T1000 (cell line): ENCODE measurements around the gene NLRC5.
"Not testable (repeated sequence)": the region's sequence is repeated elsewhere in the genome, so short reads cannot be mapped to it uniquely, and the experiment has no call there.

Source experiments
- DNase-seq: peaks from one replicate; lab custom pipeline; 2025; ENCODE audit warnings: mixed read lengths; lab: John Stamatoyannopoulos, UW

NLRC5 gene

DNA sequence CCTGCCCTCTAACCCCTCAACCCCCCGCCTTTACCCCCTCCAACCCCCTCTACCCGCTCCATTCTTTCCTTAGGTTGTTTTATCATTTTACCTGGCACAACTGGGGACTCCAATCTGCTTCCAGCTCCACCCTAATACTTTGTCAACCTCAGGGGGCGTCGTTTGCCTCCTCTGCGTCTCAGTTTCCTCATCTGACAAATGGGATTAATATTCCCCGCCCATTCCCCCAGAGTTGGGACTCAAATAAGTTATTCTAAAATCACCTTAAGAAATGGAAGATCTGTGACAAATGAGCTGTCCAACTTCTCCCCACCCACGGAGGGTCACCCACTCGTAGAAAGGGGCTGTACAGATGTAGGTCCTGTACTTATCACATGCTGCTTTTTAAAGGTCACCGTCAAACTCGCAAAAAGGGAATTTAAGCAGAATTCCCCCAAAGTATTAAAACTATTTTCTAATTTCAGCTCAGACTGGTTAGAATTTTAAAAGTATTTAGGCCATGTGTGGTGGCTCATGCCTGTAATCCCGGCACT, 62.4 kb downstream of the NLRC5 start:
- no peak for DNase-seq

DNA sequence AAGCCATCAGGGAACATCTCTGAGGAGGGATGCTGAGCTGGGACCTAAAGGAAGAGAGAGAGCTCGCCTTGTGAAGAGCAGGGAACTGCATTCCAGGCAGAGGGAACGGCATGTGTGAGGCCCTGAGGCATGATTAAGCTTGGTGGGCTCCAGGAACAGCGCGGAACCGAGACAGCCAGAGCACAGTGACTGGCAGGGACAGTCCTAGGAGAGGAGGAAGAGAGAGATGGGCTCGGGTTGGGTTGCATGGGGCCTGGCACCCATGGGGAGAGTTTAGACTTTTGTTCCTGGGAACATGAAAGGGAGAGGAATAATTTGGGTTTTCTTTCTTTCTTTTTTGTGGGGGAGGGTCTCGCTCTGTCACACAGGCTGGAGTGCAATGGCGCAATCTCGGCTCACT, 63.8 kb downstream of the NLRC5 start:
- no peak for DNase-seq

DNA sequence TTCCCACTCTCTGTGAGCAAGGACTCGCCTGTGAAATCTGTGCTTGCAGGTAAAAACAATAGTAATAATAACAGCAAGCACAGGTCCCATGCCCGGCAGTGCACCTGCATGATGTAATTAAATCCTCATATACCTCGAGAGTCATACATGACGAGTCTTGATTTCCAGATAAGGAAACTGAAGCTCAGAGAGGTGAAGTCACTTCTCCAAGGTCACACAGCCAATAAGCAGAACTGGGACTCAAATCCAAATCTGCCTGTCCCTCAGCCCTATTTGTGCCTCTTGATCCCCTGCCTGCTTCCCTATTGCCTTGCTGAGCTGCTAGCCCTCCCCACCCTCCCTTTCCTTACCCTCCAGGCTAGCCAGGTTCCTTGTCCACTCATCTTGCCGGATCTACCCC, 65.0 kb downstream of the NLRC5 start:
- DNase-seq = no peak

DNA sequence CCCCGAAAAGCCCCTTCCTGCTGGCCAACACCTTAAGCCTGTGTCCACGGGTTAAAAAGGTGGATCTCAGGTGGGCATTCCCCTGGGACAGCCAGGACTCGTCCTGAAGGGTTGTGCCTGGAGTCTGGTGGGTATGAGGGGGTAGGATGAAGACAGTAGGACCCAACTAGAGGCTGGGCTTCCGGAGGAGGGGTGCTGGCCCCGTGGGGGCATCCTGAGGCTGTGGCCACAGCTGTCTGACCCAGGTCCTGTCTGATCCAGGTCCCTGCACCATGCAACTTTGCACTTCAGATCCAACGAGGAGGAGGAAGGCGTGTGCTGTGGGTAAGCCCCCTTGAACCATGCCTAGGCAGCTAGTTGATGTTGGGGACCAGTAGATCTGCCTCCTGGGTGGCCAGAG, 65.4 kb downstream of the NLRC5 start:
- DNase-seq = no peak

DNA sequence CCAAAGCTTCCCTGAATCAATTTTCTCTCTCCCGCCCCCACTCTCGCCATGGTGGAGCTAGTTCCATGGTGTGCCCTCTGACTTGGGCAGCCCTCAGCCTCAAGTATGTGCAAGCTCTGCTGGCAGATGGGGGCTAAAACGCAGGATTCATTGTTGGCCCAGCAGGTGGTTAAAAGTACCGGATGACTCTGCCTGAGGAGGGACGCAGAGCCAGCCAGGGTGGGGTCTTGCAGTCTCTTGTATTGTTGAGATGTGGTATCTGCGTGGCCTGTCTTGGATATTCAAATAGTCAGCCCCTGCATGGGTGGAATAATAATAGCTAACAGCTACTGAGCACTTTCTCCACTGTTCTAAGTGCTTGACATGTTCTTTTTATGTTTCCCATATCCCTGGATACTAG, 66.3 kb downstream of the NLRC5 start:
- no peak for DNase-seq

DNA sequence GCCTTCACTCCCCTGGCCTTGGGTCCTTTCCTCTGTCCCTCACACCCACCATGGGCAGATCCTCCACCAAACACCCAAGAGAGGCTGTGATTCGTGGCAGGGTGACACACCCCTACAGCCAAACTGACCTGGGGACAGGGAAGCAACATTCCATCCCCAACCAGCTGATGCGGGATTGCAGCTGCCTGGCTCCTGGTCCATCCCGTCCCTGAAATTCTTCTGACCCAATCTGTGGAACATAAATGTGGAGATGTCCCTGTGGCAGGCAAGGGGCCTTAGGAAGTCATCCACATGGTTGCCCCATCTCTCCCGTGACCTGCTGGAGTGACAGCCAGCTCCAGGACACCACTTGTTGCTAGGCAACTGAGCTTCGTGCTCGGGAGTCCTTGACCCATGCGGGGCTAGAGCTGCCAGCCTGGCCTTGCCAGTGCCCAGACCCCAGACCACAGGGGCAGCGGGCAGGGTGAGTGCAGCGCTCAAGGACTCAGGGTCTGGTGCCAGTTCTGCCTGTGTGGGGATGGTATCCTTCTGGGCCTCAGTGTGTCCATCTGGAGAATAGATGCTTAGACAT, 69.0 kb downstream of the NLRC5 start:
- no peak for DNase-seq

DNA sequence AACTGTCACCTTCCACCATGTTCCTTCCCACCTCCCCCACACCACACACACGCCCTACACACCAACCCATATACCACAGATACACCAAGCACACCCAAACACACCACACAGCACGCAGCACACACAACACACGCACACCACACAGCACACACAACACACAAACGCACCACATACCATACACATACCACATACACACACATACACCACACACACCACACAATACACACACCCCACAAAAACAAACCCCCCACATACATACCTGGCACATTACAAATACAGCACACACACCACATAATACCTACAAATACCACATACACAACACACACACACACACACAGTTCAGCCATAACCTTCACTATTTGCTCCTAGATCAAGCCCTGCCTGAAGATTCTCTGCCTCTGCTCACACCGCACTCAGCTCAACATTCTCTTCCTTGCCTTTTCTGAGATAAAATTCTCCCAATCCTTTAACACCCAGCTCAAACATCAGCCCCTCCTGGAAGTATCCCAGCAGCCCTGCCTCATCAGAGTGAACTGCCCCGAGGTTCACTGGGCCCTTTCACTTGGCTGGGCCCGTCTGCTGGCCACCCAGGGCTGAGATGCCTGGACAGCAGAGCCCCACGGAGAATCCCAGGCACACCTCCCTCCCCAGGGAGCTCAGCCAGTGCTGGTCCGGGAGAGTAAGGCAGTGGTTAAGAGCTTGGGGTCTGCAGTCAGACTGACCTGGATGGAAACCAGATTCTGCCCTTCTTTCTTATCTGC, 71.1 kb downstream of the NLRC5 start:
- no peak for DNase-seq

DNA sequence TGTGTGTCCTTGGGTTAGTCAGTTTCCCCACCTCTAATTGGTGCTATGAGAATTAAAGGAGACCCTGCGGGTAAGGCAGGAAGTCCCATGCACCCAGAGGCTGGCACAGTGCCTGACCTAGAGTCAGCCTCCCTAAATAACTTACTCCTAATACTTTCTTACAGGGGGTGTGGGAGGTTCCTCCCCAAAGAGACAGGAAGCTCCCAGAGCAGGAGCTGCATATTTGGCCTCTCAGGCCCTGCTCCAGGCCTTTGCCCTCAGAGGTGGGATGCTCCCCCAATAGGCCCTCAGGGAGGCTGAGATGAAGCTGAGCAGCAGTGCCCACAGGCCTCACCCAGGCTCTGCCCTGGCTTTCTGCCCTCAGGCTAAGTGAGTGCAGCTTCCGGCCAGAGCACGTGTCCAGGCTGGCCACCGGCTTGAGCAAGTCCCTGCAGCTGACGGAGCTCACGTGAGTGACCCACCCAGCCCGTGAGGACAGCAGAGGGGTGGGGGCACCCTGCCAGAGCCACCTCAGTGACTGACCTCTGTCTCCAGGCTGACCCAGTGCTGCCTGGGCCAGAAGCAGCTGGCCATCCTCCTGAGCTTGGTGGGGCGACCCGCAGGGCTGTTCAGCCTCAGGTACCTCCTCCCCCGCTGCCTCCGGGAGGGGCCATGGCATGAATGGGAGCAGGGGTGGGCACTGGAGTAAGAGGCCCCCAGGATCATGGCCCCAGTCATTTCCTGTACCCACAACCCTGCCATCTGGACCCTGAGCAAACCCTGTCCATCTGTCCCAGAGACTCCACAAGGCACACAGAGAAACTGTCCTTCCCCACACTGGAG, 71.9 kb downstream of the NLRC5 start:
- DNase-seq = peak; percentile 71

DNA sequence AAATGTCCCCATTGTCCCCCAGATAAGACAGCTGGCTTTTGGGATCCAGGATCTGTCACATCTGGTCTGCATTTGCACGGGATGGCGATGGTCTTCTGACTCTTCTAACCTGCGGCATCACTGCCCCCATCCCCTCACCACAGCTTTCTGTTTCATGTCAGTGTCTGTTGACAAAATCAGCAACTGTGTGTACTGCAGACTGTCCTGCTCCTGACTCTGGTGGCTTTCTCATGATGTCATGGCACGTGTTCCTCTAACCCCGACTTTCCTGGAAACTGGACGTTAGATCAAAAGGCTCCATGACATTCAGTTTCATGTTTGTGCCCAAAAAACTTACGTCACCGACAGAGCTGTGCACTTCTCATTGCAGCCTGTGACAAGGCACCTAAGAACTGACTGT, 73.0 kb downstream of the NLRC5 start:
- DNase-seq = no peak

DNA sequence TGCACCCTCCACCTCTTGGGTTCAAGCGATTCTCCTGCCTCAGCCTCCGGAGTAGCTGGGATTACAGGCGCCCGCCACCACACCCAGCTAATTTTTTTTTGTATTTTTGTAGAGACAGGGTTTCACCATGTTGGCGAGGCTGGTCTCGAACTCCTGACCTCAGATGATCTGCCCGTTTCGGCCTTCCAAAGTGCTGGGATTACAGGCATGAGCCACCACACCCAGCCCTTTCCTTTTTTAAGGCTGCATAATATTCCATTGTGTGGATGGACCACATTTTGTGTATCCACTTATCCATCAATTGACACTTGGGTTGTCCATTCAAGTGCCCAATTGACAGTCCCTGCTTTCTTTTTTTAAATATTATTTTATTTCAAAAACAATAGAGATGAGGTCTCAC, 73.8 kb downstream of the NLRC5 start:
- not testable (repeated sequence) for DNase-seq

DNA sequence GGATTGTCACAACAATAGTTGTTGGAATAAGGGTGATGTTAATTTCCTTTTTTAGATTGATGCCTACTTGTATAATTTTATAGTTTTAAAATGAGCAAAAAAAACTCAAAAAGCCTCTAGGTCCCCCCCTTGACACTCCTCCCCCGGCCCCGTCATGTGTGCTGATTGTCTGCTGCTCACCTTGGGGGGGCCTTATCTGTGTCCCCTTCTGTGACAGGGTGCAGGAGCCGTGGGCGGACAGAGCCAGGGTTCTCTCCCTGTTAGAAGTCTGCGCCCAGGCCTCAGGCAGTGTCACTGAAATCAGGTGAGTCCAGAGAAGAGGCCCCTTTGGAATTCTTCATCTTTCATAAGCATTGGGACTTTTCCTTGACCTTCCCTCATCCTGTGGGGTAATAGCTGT, 75.6 kb downstream of the NLRC5 start:
- DNase-seq = no peak

DNA sequence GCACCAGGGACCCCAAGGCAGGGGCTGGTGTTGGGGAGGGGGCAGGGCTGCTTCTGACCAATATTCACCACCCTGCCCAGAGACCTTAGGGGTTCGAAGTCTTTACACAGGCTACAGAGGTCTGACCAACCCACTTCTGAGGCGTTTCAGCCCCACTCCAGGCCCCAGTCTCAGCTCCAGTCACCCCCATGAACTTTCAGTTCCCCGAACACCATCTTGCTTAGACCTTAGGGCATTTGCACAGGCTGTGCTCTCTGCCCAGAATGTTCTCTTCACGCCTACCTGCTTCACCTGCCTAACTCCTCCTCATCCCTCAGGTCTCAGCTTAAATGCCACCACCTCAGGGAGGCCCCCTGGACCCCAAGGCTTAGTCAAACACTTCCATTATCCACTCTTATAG, 77.3 kb downstream of the NLRC5 start:
- DNase-seq = no peak

DNA sequence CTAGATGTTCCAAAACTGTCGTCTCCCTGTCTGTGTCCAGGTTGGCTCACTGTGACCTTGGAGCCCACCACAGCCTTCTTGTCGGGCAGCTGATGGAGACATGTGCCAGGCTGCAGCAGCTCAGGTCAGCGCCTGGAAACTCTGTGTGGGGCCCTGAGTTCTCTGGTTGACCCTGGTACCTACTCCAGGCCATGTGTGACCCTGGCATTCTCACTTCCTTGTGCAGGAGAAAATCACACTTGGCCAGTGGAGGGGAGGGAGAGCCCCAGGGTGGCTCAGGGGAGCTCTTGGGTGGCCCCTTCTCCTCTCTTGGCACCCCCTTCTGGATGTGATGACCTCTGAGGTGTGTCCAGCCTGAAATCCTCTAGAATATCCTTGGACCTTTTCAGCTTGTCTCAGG, 78.0 kb downstream of the NLRC5 start:
- no peak for DNase-seq

DNA sequence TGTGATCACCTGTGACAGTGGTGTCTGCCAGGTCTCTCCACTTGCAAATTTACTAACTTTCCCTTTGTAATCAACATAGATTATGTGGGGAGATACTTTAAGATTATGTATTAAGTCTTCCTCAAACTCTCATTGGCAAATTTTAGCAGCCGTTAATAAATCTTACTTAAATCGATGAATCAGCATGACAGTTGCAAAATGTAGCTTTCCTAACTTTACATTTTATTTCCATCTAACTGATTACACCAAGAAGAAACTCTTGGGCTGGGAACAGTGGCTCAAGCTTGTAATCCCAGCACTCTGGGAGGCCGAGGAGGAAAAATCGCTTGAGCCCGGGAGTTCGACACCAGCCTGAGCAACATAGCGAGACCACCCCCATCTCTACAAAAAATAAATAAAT, 79.7 kb downstream of the NLRC5 start:
- DNase-seq = no peak

DNA sequence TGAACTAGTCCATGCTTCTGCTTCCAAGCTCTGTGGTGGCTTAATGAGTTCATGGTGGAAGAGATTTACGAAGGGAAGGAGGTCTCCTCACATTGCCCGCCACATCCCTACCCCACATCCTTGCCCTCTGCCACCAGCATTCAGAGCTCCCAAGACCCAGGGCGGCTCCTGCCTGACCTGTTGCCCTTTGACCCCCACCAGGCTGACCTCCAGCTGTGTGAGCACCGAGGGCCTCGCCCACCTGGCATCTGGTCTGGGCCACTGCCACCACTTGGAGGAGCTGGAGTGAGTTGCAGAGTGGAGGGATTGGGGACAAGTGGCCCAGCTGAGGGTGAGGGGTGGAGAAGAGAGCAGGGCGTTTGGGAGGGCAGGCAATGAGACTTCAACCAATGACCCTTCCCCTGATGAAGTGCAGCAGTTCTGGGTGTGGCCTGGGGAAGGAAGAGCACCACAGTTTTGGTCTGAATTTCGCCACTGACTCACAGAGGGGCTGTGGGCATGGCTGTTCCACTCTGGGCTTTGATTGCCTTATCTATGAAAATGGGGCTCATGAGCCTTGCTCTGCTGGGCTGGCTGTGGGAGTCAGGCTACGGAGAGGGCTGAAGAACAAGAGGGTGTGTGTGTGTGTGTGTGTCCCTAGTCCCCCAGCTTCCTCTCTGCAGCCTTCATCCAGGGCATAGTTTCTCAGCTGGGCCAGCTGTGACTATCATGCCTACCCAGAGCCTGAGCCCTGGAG, 80.4 kb downstream of the NLRC5 start:
- no peak for DNase-seq

DNA sequence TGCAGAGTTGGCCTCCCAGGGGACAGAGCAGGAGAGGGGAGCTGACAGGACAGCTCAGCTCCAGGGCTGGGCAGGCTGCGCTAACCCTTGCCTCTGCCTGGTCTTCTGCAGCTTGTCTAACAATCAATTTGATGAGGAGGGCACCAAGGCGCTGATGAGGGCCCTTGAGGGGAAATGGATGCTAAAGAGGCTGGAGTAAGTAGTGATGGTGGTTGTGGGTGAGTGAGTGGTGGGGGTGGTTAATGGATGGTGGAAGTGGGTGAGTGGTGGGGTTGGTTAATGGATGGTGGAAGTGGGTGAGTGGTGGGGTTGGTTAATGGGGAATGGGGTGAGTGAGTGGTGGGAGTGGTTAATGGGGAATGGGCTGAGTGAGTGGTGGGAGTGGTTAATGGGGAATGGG, 81.1 kb downstream of the NLRC5 start:
- DNase-seq = no peak

DNA sequence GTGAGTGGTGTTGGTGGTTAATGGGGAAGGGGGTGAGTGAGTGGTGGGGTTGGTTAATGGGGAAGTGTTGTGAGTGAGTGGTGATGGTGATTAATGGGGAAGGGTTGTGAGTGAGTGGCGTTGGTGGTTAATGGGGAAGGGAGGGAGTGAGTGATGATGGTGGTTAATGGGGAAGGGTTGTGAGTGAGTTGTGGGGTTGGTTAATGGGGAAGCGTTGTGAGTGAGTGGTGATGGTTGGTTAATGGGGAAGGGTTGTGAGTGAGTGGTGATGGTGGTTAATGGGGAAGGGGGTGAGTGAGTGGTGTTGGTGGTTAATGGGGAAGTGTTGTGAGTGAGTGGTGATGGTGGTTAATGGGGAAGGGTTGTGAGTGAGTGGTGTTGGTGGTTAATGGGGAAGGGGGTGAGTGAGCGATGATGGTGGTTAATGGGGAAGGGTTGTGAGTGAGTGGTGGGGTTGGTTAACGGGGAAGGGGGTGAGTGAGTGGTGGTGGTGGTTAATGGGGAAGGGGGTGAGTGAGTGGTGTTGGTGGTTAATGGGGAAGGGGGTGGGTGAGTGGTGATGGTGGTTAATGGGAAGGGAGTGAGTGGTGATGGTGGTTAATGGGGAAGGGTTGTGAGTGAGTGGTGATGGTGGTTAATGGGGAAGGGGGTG, 81.8 kb downstream of the NLRC5 start:
- not testable (repeated sequence) for DNase-seq

DNA sequence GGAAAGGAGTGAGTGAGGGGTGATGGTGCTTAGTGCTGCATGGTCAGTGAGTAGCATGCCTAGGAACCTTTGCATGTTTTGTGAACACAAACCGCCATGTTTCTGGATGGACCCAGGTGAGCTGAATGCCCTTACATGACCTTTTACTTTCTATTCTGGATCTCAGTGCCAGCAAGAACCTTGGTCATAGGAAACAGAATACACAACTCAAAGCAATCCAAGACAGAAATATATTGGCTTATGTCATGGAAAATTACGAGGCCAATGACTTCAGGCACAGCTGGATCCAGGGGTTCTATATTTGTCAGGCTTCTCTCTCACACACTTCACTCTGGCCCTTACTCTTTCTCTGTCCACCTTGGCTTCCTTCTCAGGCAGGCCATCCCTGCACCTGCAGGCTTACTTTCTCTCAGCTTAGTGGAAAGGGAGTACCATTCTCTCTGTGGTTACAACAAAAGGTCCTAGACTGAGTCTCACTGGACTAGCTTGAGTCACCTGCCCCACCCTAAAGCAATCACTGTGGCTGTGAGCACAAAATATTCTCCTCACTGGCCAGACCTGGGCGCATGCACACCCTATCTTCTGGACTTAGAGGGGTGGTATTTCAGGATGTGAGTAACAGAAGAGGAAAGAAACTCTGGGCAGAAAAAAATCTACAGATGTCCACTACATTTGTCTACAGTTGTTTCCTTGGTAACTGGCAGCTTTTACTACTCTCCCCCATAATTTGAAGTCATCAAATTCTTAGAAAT, 82.7 kb downstream of the NLRC5 start:
- no peak for DNase-seq

DNA sequence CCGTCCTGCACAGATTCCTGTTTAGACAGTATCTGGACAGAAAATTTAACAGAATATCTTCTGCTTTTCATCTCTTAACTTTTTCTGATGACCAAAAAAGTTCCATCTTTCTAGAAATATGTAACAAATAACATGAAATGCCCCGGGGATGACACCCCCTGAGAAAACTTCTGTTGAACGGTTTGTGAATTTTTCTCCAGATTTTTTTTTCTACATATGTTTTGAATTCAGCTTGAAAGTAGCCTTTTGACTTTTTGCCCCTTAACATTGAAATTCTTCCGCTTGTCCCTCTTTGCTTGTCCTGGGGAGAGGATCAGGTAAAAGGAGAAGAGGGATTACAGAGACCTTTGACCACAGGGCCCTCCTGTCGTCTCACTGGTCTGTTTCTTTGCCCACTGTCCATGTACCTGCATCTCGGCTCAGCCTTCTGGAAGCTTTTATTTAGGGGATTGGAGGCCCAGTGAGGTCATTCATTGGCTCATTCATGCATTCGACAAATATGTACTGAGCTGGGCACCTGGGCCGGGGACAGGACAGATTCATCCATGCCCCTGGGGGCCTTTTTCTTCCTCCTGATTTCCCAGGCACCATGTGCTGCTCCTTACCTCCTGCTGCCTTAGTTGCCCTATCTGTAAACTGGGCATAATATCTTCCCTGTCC, 83.4 kb downstream of the NLRC5 start:
- no peak for DNase-seq

DNA sequence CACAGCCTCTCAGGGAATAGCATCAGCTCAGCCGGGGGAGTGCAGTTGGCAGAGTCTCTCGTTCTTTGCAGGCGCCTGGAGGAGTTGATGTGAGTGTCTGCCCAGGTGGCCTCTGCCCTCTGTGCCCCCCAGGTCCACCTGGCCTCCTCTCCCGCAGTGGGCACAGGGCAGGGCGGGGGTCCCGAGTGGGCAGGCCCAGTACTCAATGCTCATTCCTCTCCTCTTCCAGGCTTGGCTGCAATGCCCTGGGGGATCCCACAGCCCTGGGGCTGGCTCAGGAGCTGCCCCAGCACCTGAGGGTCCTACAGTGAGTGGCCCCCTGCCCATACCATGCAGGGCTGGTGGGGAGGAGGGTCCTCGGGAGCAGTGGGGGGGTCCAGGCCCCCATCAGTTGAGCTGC, 88.4 kb downstream of the NLRC5 start:
- no peak for DNase-seq
